ENCODE measurements around the gene ENTREP1. TPM values are rescaled to one million over a fixed set of nuclear protein-coding genes. Genes with fewer than 3 reads are reported as not detected.
"Not testable (repeated sequence)": the region's sequence is repeated elsewhere in the genome, so short reads cannot be mapped to it uniquely, and the experiment has no call there.

Gene ENTREP1
- polyA plus RNA-seq, 6 donors from 2014 or later = not detected

GRCh38 chr9:69385581-69386033 is 60.6 kb downstream of the ENTREP1 start:
- DNase-seq = no peak
- no peaks in the 10 kb centered on the region for H3K9me3 Mint-ChIP-seq
- no peaks in the 10 kb centered on the region for H3K36me3 Mint-ChIP-seq
- no peak overlapping the region for H3K4me3 Mint-ChIP-seq
- no peak overlapping the region for H3K27ac Mint-ChIP-seq
- H3K4me1 Mint-ChIP-seq = no peaks in the 10 kb centered on the region
- no peak for ATAC-seq (ENCODE audit: low read depth in 2 of 2)
- H3K27me3 Mint-ChIP-seq = peaks cover 5 to 26% (median 15%) of the 10 kb centered on the region in 3 donors

GRCh38 chr9:69386651-69387050 is 61.6 kb downstream of the ENTREP1 start:
- no peak for DNase-seq
- no peak for ATAC-seq (ENCODE audit: low read depth in 2 of 2)
- Mint-ChIP-seq H3K4me3 (no peak overlapping the region), H3K4me1 (no peaks in the 10 kb centered on the region), H3K27ac (no peak overlapping the region), H3K36me3 (no peaks in the 10 kb centered on the region), H3K9me3 (no peaks in the 10 kb centered on the region), H3K27me3 (peaks cover 5 to 20% (median 13%) of the 10 kb centered on the region in 3 donors)

GRCh38 chr9:69388596-69388995 is 63.6 kb downstream of the ENTREP1 start:
- Mint-ChIP-seq H3K4me1 (no peaks in the 10 kb centered on the region), H3K9me3 (peaks cover 0 to 2% (median 0%) of the 10 kb centered on the region in 7 donors), H3K27ac (no peak overlapping the region), H3K36me3 (no peaks in the 10 kb centered on the region), H3K4me3 (no peak overlapping the region), H3K27me3 (peaks cover 9 to 17% (median 15%) of the 10 kb centered on the region in 3 donors)
- DNase-seq = no peak
- ATAC-seq (ENCODE audit: low read depth in 2 of 2) = no peak

- Mint-ChIP-seq H3K27me3 (peaks cover 9 to 17% (median 13%) of the 10 kb centered on the region in 3 donors), H3K4me3 (no peak overlapping the region), H3K27ac (no peak overlapping the region), H3K9me3 (peaks cover 0 to 2% (median 0%) of the 10 kb centered on the region in 7 donors), H3K4me1 (no peaks in the 10 kb centered on the region), H3K36me3 (no peaks in the 10 kb centered on the region)
- ATAC-seq (ENCODE audit: low read depth in 2 of 2) = no peak
- no peak for DNase-seq
Observed at GRCh38 chr9:69389437-69389995, 64.5 kb downstream of the ENTREP1 start.

- ATAC-seq (ENCODE audit: low read depth in 2 of 2) (no peak), DNase-seq (no peak)
- Mint-ChIP-seq H3K9me3 (peaks cover 0 to 2% (median 0%) of the 10 kb centered on the region in 7 donors), H3K27me3 (peaks cover 9 to 17% (median 13%) of the 10 kb centered on the region in 3 donors), H3K4me1 (no peaks in the 10 kb centered on the region), H3K4me3 (no peak overlapping the region), H3K36me3 (no peaks in the 10 kb centered on the region), H3K27ac (no peak overlapping the region)
Observed at GRCh38 chr9:69391487-69391886, 66.5 kb downstream of the ENTREP1 start.

- Mint-ChIP-seq H3K9me3 (peaks cover 0 to 2% (median 0%) of the 10 kb centered on the region in 7 donors), H3K36me3 (no peaks in the 10 kb centered on the region), H3K27me3 (peaks cover 9 to 17% (median 13%) of the 10 kb centered on the region in 3 donors), H3K4me3 (no peak overlapping the region), H3K4me1 (no peaks in the 10 kb centered on the region), H3K27ac (no peak overlapping the region)
- DNase-seq = no peak
- no peak for ATAC-seq (ENCODE audit: low read depth in 2 of 2)
Observed at GRCh38 chr9:69391946-69392345, 66.9 kb downstream of the ENTREP1 start.

- no peak for DNase-seq
- Mint-ChIP-seq H3K4me3 (no peak overlapping the region), H3K4me1 (no peaks in the 10 kb centered on the region), H3K9me3 (peaks cover 0 to 2% (median 0%) of the 10 kb centered on the region in 7 donors), H3K36me3 (no peaks in the 10 kb centered on the region), H3K27me3 (peaks cover 5 to 17% (median 13%) of the 10 kb centered on the region in 3 donors), H3K27ac (no peak overlapping the region)
- no peak for ATAC-seq (ENCODE audit: low read depth in 2 of 2)
Observed at GRCh38 chr9:69392826-69393225, 67.8 kb downstream of the ENTREP1 start.

- H3K27me3 Mint-ChIP-seq = peaks cover 4 to 12% (median 10%) of the 10 kb centered on the region in 3 donors
- no peak overlapping the region for H3K27ac Mint-ChIP-seq
- H3K4me1 Mint-ChIP-seq = no peaks in the 10 kb centered on the region
- H3K9me3 Mint-ChIP-seq = peaks cover 0 to 2% (median 0%) of the 10 kb centered on the region in 7 donors
- no peaks in the 10 kb centered on the region for H3K36me3 Mint-ChIP-seq
- ATAC-seq (ENCODE audit: low read depth in 2 of 2) = no peak
- no peak for DNase-seq
- no peak overlapping the region for H3K4me3 Mint-ChIP-seq
Observed at GRCh38 chr9:69393425-69393824, 68.4 kb downstream of the ENTREP1 start.

- H3K27ac Mint-ChIP-seq = no peak overlapping the region
- DNase-seq = no peak
- H3K27me3 Mint-ChIP-seq = peaks cover 4 to 9% (median 8%) of the 10 kb centered on the region in 3 donors
- no peaks in the 10 kb centered on the region for H3K4me1 Mint-ChIP-seq
- H3K9me3 Mint-ChIP-seq = peaks cover 0 to 2% (median 0%) of the 10 kb centered on the region in 7 donors
- no peaks in the 10 kb centered on the region for H3K36me3 Mint-ChIP-seq
- ATAC-seq (ENCODE audit: low read depth in 2 of 2) = no peak
- no peak overlapping the region for H3K4me3 Mint-ChIP-seq
Observed at GRCh38 chr9:69395718-69396117, 70.7 kb downstream of the ENTREP1 start.

GRCh38 chr9:69396759-69397158 is 71.7 kb downstream of the ENTREP1 start:
- no peak overlapping the region for H3K27ac Mint-ChIP-seq
- no peaks in the 10 kb centered on the region for H3K36me3 Mint-ChIP-seq
- H3K9me3 Mint-ChIP-seq = peaks cover 0 to 4% (median 0%) of the 10 kb centered on the region in 7 donors
- no peaks in the 10 kb centered on the region for H3K4me1 Mint-ChIP-seq
- DNase-seq (no peak), ATAC-seq (ENCODE audit: low read depth in 2 of 2) (no peak)
- H3K27me3 Mint-ChIP-seq = peaks cover 4 to 9% (median 8%) of the 10 kb centered on the region in 3 donors
- H3K4me3 Mint-ChIP-seq = no peak overlapping the region

- peaks cover 0 to 4% (median 2%) of the 10 kb centered on the region in 3 donors for H3K27me3 Mint-ChIP-seq
- H3K27ac Mint-ChIP-seq = no peak overlapping the region
- DNase-seq (no peak), ATAC-seq (ENCODE audit: low read depth in 2 of 2) (no peak)
- H3K9me3 Mint-ChIP-seq = peaks cover 0 to 5% (median 0%) of the 10 kb centered on the region in 7 donors
- no peaks in the 10 kb centered on the region for H3K36me3 Mint-ChIP-seq
- H3K4me3 Mint-ChIP-seq = no peak overlapping the region
- H3K4me1 Mint-ChIP-seq = no peaks in the 10 kb centered on the region
Observed at GRCh38 chr9:69397384-69398214, 72.6 kb downstream of the ENTREP1 start.

GRCh38 chr9:69400470-69400869 is 75.5 kb downstream of the ENTREP1 start:
- H3K4me3 Mint-ChIP-seq = no peak overlapping the region
- H3K9me3 Mint-ChIP-seq = peaks cover 0 to 5% (median 0%) of the 10 kb centered on the region in 7 donors
- no peak overlapping the region for H3K27ac Mint-ChIP-seq
- no peaks in the 10 kb centered on the region for H3K4me1 Mint-ChIP-seq
- no peak for DNase-seq
- H3K36me3 Mint-ChIP-seq = no peaks in the 10 kb centered on the region
- peaks cover 0 to 15% (median 12%) of the 10 kb centered on the region in 3 donors for H3K27me3 Mint-ChIP-seq
- no peak for ATAC-seq (ENCODE audit: low read depth in 2 of 2)

GRCh38 chr9:69409936-69410335 is 84.9 kb downstream of the ENTREP1 start:
- peaks cover 0 to 39% (median 35%) of the 10 kb centered on the region in 3 donors for H3K27me3 Mint-ChIP-seq
- not testable (repeated sequence) for H3K4me1 Mint-ChIP-seq; H3K9me3 Mint-ChIP-seq; DNase-seq; H3K27ac Mint-ChIP-seq; H3K36me3 Mint-ChIP-seq; H3K4me3 Mint-ChIP-seq; ATAC-seq (ENCODE audit: low read depth in 2 of 2)

GRCh38 chr9:69411246-69411645 is 86.2 kb downstream of the ENTREP1 start:
- no peak for ATAC-seq (ENCODE audit: low read depth in 2 of 2)
- H3K9me3 Mint-ChIP-seq = peaks cover 0 to 7% (median 0%) of the 10 kb centered on the region in 7 donors
- no peaks in the 10 kb centered on the region for H3K36me3 Mint-ChIP-seq
- no peak for DNase-seq
- H3K27me3 Mint-ChIP-seq = peaks cover 0 to 39% (median 35%) of the 10 kb centered on the region in 3 donors
- no peak overlapping the region for H3K4me3 Mint-ChIP-seq
- no peaks in the 10 kb centered on the region for H3K4me1 Mint-ChIP-seq
- no peak overlapping the region for H3K27ac Mint-ChIP-seq

Data from naive B cell (primary cell).